ENCODE data around the gene RAB3IL1. TPM values are rescaled to one million over a fixed set of nuclear protein-coding genes. Genes with fewer than 3 reads are reported as not detected.

RAB3IL1 gene
- total RNA-seq, 1 donor from 2014 or later = 1.3 TPM

- TF ChIP-seq, protein P1, sequence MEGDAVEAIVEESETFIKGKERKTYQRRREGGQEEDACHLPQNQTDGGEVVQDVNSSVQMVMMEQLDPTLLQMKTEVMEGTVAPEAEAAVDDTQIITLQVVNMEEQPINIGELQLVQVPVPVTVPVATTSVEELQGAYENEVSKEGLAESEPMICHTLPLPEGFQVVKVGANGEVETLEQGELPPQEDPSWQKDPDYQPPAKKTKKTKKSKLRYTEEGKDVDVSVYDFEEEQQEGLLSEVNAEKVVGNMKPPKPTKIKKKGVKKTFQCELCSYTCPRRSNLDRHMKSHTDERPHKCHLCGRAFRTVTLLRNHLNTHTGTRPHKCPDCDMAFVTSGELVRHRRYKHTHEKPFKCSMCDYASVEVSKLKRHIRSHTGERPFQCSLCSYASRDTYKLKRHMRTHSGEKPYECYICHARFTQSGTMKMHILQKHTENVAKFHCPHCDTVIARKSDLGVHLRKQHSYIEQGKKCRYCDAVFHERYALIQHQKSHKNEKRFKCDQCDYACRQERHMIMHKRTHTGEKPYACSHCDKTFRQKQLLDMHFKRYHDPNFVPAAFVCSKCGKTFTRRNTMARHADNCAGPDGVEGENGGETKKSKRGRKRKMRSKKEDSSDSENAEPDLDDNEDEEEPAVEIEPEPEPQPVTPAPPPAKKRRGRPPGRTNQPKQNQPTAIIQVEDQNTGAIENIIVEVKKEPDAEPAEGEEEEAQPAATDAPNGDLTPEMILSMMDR (IDR thresholded peaks at IDR 0.05; ENCODE audit: partially characterized antibody, unreplicated experiment) = no peak
- H3K36me3 Mint-ChIP-seq (ENCODE audit: unreplicated experiment) = no peaks in the 10 kb centered on the region
- peaks cover 2% of the 10 kb centered on the region for H3K9me3 Mint-ChIP-seq (ENCODE audit: unreplicated experiment)
- DNase-seq = peak; percentile 79
- peaks cover 6% of the 10 kb centered on the region for H3K27me3 Mint-ChIP-seq (ENCODE audit: unreplicated experiment)
- peak within 1 kb of the TSS; percentile 84 for H3K4me3 Mint-ChIP-seq (ENCODE audit: unreplicated experiment)
- H3K4me1 Mint-ChIP-seq (ENCODE audit: low read depth, unreplicated experiment) = no peaks in the 10 kb centered on the region
- no peak within 1 kb of the TSS for H3K27ac Mint-ChIP-seq (ENCODE audit: unreplicated experiment)
Observed at GRCh38 chr11:61891331-61892084, 25.9 kb downstream of the RAB3IL1 start, which contains the start of gene FADS3. Gene FADS3, minus strand, starts transcription at chr11:61891545. Its CDS starts 164 bp downstream, at chr11:61891381.

DNA sequence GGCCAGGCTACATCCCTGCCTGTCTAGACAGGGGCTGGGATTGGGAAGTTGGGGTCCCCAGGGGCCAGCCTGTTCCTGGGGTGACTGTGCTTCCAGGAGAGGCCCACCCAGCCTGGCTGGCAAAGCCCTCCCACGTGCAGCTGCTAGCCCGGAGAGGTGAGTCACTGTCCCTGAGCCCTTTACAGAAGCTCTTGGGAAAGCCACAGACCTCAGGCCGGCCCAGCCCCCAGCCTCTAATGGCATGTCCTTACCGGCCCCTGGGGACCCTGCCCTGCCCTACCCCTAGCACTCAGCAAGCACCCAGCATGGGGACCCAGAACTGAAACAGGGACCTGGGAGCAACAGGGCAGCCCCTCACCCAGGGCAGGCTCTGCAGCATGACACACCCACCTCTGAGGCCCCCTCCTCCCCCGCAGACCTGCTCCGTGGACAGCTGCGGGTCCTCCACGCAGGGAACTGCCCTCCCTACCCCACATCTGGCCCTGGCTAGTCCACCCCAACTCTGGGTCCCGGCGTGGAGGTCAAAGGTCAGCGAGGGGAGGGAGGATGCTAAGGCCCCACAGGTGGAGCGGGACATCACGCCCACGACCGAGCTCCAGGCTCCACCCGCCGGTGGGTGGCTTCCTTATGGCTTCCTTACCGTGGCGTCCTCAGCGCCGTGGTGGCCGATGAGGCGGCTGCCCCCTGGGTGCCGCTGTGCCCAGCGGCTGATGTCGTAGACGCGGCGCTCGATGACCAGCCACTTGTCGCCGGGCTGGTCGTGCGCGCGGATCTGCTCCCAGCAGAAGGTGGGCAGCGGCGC, 26.6 kb downstream of the RAB3IL1 start:
- Mint-ChIP-seq H3K27ac (ENCODE audit: unreplicated experiment) (no peak overlapping the region), H3K9me3 (ENCODE audit: unreplicated experiment) (no peaks in the 10 kb centered on the region), H3K4me3 (ENCODE audit: unreplicated experiment) (peak overlapping the region; percentile 84), H3K27me3 (ENCODE audit: unreplicated experiment) (peaks cover 6% of the 10 kb centered on the region), H3K36me3 (ENCODE audit: unreplicated experiment) (no peaks in the 10 kb centered on the region), H3K4me1 (ENCODE audit: low read depth, unreplicated experiment) (no peaks in the 10 kb centered on the region)
- peak; percentile 62 for DNase-seq
- TF ChIP-seq, protein P1 (IDR thresholded peaks at IDR 0.05; ENCODE audit: partially characterized antibody, unreplicated experiment) = no peak

DNA sequence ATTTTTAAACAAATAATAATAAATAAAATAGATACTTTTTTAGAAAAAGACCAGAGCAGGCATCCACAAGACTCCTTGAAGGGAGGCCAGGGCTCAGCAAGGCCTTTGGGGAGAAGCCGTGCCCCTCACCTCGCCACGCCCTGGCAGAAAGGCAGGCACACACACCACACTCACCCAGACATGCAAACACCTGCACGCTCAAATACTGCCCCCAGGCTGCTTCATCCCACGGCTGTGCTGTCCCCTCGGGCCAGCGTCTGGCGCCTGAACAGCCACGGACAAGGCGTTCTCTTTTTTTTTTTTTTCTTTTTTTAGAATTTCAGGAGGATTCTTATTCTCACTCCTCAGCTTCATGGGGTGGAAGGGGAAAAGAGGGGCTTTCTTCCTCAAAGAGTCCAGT, 27.5 kb downstream of the RAB3IL1 start:
- TF ChIP-seq, protein P1 (IDR thresholded peaks at IDR 0.05; ENCODE audit: partially characterized antibody, unreplicated experiment) = no peak

DNA sequence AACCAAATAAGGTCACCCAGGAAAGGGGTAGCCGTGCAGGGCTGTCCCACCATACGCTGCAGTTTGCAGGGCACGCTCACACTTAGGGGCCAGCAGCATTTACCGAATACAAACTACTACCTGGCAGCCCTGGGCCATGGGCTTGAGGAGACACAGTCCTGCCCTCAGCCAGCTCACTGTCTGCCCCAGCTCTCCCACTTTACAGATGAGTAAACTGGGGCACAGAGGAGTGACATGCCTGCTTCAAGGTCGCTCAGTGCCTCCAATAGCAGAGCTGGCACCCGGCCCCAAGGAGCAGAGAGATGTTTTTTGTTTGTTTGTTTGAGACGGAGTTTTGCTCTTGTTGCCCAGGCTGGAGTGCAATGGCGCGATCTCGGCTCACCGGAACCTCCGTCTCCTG, 28.8 kb downstream of the RAB3IL1 start:
- peaks cover 9% of the 10 kb centered on the region for H3K27me3 Mint-ChIP-seq (ENCODE audit: unreplicated experiment)
- no peak for DNase-seq
- H3K36me3 Mint-ChIP-seq (ENCODE audit: unreplicated experiment) = no peaks in the 10 kb centered on the region
- TF ChIP-seq, protein P1 (IDR thresholded peaks at IDR 0.05; ENCODE audit: partially characterized antibody, unreplicated experiment) = no peak
- no peaks in the 10 kb centered on the region for H3K9me3 Mint-ChIP-seq (ENCODE audit: unreplicated experiment)
- H3K4me3 Mint-ChIP-seq (ENCODE audit: unreplicated experiment) = no peak overlapping the region
- H3K27ac Mint-ChIP-seq (ENCODE audit: unreplicated experiment) = no peak overlapping the region
- H3K4me1 Mint-ChIP-seq (ENCODE audit: low read depth, unreplicated experiment) = no peaks in the 10 kb centered on the region

More for the DNA sequence above, 27.5 kb downstream of the RAB3IL1 start:
- Mint-ChIP-seq H3K4me3 (ENCODE audit: unreplicated experiment) (no peak overlapping the region), H3K4me1 (ENCODE audit: low read depth, unreplicated experiment) (no peaks in the 10 kb centered on the region), H3K27me3 (ENCODE audit: unreplicated experiment) (peaks cover 6% of the 10 kb centered on the region), H3K9me3 (ENCODE audit: unreplicated experiment) (no peaks in the 10 kb centered on the region), H3K36me3 (ENCODE audit: unreplicated experiment) (no peaks in the 10 kb centered on the region), H3K27ac (ENCODE audit: unreplicated experiment) (no peak overlapping the region)
- no peak for DNase-seq

All from glutamatergic neuron (in vitro differentiated cells).